ENCODE results near the gene INPP5J.

DNA sequence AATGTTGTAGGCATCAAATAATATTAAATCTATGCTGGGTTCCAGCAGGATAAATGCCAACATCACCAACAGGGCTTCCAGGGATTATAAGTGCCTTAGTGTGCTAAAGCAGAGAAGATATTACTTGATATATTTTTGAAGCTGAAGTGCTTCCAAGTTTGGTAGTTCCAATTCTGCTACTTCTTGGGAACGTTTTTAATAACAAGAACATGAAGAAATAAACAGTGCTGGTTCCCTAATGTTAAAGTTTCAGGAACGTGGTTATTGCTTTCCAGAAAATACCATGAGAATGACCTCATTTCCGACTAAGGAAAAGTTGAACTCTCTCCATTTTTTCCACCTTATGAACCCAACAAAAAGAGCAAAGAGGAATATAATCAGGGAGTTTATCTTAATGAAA, 32.7 kb downstream of the INPP5J start:
- no peak for TF ChIP-seq POLR2A (IDR thresholded peaks at IDR 0.05; ENCODE audit: low read depth, low read length)
- no peak for TF ChIP-seq TAF1 (IDR thresholded peaks at IDR 0.05; ENCODE audit: low read depth, low read length)
